RWPE2 (cell line): ENCODE measurements around the gene LAMB4.
"Not testable (repeated sequence)": the region's sequence is repeated elsewhere in the genome, so short reads cannot be mapped to it uniquely, and the experiment has no call there.

ENCODE experiments used
- ATAC-seq: fragments of 200-7000 bp; cut with Tn5 transposase; 3 replicates; pipeline ENCODE4 v1.9.1; 2021; ENCODE audit warnings: low read depth
- DNase-seq: peaks from one replicate; pipeline ENCODE4 v3.0.0-alpha.2; 2020; ENCODE audit warnings: low spot score
- H3K27ac ChIP-seq: fragments of 450-650 bp; 2 replicates; pipeline ENCODE4 v1.5.1; 2017; ENCODE audit warnings: mild to moderate bottlenecking; ENCODE audit not compliant: poor library complexity, severe bottlenecking
- H3K27me3 ChIP-seq: fragments of 250-450 bp; sonication (Bioruptor Pico); 2 replicates; pipeline ENCODE4 v1.5.1; 2021; ENCODE audit warnings: mild to moderate bottlenecking, moderate library complexity; ENCODE audit not compliant: insufficient read depth, poor library complexity, severe bottlenecking
- H3K36me3 ChIP-seq: fragments of 250-450 bp; sonication (Bioruptor Pico); 2 replicates; pipeline ENCODE4 v1.5.1; 2020; ENCODE audit warnings: low read depth, mild to moderate bottlenecking, moderate library complexity
- H3K4me1 ChIP-seq: fragments of 250-450 bp; sonication (Bioruptor Pico); 2 replicates; pipeline ENCODE4 v1.5.1; 2021; ENCODE audit warnings: mild to moderate bottlenecking, moderate library complexity; ENCODE audit not compliant: insufficient read depth, poor library complexity, severe bottlenecking
- H3K4me3 ChIP-seq: fragments of 250-450 bp; sonication (Bioruptor Pico); 2 replicates; pipeline ENCODE4 v1.5.1; 2021; ENCODE audit warnings: mild to moderate bottlenecking, moderate library complexity; ENCODE audit not compliant: severe bottlenecking
- H3K9me3 ChIP-seq: fragments of 250-450 bp; sonication (Bioruptor Pico); 2 replicates; pipeline ENCODE4 v1.5.1; 2021; ENCODE audit warnings: mild to moderate bottlenecking, moderate library complexity; ENCODE audit not compliant: severe bottlenecking
- TF ChIP-seq, protein P1 (sequence below): fragments of 450-650 bp; IDR thresholded peaks from one replicate; pipeline ENCODE4 v1.5.1; 2017; ENCODE audit warnings: mild to moderate bottlenecking, moderate library complexity; ENCODE audit not compliant: poor library complexity, severe bottlenecking

LAMB4 gene

GRCh38 chr7:108038986-108039385, 91.2 kb downstream of the LAMB4 start:
- no peaks in the 10 kb centered on the region for H3K9me3 ChIP-seq
- no peaks in the 10 kb centered on the region for H3K4me1 ChIP-seq
- TF ChIP-seq, protein P1, sequence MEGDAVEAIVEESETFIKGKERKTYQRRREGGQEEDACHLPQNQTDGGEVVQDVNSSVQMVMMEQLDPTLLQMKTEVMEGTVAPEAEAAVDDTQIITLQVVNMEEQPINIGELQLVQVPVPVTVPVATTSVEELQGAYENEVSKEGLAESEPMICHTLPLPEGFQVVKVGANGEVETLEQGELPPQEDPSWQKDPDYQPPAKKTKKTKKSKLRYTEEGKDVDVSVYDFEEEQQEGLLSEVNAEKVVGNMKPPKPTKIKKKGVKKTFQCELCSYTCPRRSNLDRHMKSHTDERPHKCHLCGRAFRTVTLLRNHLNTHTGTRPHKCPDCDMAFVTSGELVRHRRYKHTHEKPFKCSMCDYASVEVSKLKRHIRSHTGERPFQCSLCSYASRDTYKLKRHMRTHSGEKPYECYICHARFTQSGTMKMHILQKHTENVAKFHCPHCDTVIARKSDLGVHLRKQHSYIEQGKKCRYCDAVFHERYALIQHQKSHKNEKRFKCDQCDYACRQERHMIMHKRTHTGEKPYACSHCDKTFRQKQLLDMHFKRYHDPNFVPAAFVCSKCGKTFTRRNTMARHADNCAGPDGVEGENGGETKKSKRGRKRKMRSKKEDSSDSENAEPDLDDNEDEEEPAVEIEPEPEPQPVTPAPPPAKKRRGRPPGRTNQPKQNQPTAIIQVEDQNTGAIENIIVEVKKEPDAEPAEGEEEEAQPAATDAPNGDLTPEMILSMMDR: no peak
- no peak overlapping the region for H3K27ac ChIP-seq
- DNase-seq: no peak
- no peak for ATAC-seq
- H3K36me3 ChIP-seq: no peaks in the 10 kb centered on the region
- H3K4me3 ChIP-seq: no peak overlapping the region
- H3K27me3 ChIP-seq: no peaks in the 10 kb centered on the region

GRCh38 chr7:108037741-108038140, 92.4 kb downstream of the LAMB4 start:
- DNase-seq (no peak), ATAC-seq (no peak)
- TF ChIP-seq, protein P1: no peak
- Histone ChIP-seq H3K27me3 (no peaks in the 10 kb centered on the region), H3K36me3 (no peaks in the 10 kb centered on the region), H3K4me3 (no peak overlapping the region), H3K9me3 (no peaks in the 10 kb centered on the region), H3K4me1 (no peaks in the 10 kb centered on the region), H3K27ac (no peak overlapping the region)

GRCh38 chr7:108037140-108037539, 93.0 kb downstream of the LAMB4 start:
- no peak overlapping the region for H3K27ac ChIP-seq
- no peaks in the 10 kb centered on the region for H3K9me3 ChIP-seq
- H3K27me3 ChIP-seq: no peaks in the 10 kb centered on the region
- no peak overlapping the region for H3K4me3 ChIP-seq
- H3K4me1 ChIP-seq: no peaks in the 10 kb centered on the region
- no peak for ATAC-seq
- no peaks in the 10 kb centered on the region for H3K36me3 ChIP-seq
- TF ChIP-seq, protein P1: no peak
- no peak for DNase-seq

DNA sequence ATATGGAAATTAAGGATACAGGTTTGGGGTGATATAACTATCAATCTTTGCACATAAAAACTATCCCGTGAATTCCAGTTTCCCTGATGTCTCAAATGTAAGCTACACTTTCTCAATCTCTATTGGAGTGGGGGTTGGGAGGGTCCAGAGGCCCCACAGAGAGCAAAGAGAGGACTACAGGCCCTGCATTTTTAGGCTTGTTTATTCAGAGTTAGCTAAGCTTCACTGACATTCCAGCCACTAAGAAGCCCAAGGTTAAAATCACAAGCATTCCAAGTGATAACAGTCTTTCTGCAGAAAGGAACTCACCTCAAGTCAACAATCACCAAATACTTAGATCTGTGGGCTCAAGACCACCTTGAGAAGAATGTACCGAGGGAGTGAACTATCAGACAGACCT, 95.6 kb downstream of the LAMB4 start:
- TF ChIP-seq, protein P1: no peak
- H3K27me3 ChIP-seq: no peaks in the 10 kb centered on the region
- H3K27ac ChIP-seq: no peak overlapping the region
- H3K4me1 ChIP-seq: peaks cover 7% of the 10 kb centered on the region
- ATAC-seq (no peak), DNase-seq (no peak)
- H3K9me3 ChIP-seq: no peaks in the 10 kb centered on the region
- no peak overlapping the region for H3K4me3 ChIP-seq
- no peaks in the 10 kb centered on the region for H3K36me3 ChIP-seq

DNA sequence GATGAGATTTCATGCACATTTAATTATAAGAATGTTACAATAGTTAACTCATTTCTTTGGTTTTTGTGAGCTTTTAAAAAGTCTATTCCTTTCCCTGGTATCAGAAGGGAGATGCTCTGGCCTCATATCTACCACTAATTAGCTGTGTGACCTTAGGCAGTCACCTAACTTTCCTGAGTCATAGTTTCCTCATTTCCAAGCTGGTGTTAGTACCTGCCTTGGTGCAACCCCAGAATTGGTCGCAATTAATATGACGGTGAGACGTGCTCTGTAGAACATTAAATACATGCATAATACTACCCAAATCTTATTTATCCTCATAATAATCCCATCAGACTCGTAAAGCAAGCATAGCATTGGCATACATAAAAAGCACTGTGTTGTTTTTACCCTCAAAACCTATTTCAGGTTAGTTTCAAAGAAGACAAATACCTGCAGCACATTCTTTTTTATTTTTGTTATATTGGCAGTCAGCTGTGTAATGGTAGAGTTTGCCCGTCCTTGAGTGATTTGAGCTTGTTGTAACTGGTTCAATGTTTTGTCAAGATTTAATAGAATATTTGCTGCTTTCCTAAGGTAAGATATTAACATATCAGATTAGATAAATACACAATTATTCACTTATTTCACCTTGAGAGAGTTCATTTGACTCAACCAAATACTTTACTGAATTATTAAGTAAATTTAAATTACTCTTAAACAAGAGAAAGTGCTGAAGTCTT, 96.2 kb downstream of the LAMB4 start:
- H3K4me3 ChIP-seq: no peak overlapping the region
- H3K36me3 ChIP-seq: no peaks in the 10 kb centered on the region
- TF ChIP-seq, protein P1: no peak
- DNase-seq: no peak
- no peaks in the 10 kb centered on the region for H3K27me3 ChIP-seq
- H3K4me1 ChIP-seq: peaks cover 7% of the 10 kb centered on the region
- H3K9me3 ChIP-seq: no peaks in the 10 kb centered on the region
- no peak for ATAC-seq
- no peak overlapping the region for H3K27ac ChIP-seq

DNA sequence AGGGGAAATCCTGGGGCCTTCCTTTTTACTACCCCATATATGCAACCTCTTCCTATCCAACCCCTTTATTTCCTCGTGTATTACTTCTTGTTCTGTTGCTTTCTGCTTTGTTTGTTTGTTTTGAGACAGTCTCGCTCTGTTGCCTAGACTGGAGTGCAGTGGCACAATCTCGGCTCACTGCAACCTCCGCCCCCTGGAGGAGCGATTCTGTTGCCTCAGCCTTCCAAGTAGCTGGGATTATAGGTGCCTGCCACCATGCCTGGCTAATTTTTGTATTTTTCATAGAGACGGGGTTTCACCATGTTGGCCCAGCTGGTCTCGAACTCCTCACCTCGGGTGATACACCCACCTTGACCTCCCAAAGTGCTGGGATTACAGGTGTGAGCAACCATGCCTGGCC, 96.9 kb downstream of the LAMB4 start:
- not testable (repeated sequence) for H3K27me3 ChIP-seq, H3K36me3 ChIP-seq, H3K9me3 ChIP-seq, DNase-seq, H3K4me3 ChIP-seq, ATAC-seq, H3K27ac ChIP-seq, H3K4me1 ChIP-seq
